Natural killer cell (primary cell): Measurements from ENCODE around the gene SYT10. TPM values are rescaled to one million over a fixed set of nuclear protein-coding genes. Genes with fewer than 3 reads are reported as not detected.
"Not testable (repeated sequence)": the region's sequence is repeated elsewhere in the genome, so short reads cannot be mapped to it uniquely, and the experiment has no call there.

Source experiments
- ATAC-seq, 3 donors: fragments of 150-1000 bp in 2 of 3; fragments of 200-7000 bp in 1 of 3; cut with Tn5 transposase; 1 replicate in 1 of 3; 2 replicates in 2 of 3; pipeline ENCODE4 v1.10.0; 2021; ENCODE audit warnings: mild to moderate bottlenecking in 2 of 3, moderate library complexity in 2 of 3
- DNase-seq, 2 donors: peaks; one replicate each; pipeline versions ENCODE4 v3.0.0 to v3.0.0-alpha.2; 2013 to 2021; ENCODE audit warnings: mixed read lengths in 1 of 2
- H3K27ac ChIP-seq: one replicate; pipeline ENCODE4 v1.5.1; 2013; ENCODE audit warnings: mild to moderate bottlenecking, low read length
- H3K27me3 ChIP-seq: one replicate; pipeline ENCODE4 v1.6.1; 2013; ENCODE audit warnings: low read length; ENCODE audit not compliant: control insufficient read depth, insufficient read depth
- H3K36me3 ChIP-seq: one replicate; pipeline ENCODE4 v1.6.1; 2013; ENCODE audit warnings: low read length; ENCODE audit not compliant: control insufficient read depth, insufficient read depth
- H3K4me1 ChIP-seq: one replicate; pipeline ENCODE4 v1.6.1; 2013; ENCODE audit warnings: low read length; ENCODE audit not compliant: control insufficient read depth, insufficient read depth
- H3K4me3 ChIP-seq: one replicate; pipeline ENCODE4 v1.5.1; 2013; ENCODE audit warnings: low read length
- H3K9me3 ChIP-seq: one replicate; pipeline ENCODE4 v1.6.1; 2013; ENCODE audit warnings: low read length; ENCODE audit not compliant: control insufficient read depth, insufficient read depth
- H3K27ac Mint-ChIP-seq, 2 donors: one replicate each; pipeline ENCODE4 v1.8.0; 2022; ENCODE audit warnings: mild to moderate bottlenecking in 2 of 2, mixed read lengths in 2 of 2, moderate library complexity in 1 of 2
- H3K27me3 Mint-ChIP-seq, 2 donors: one replicate each; pipeline ENCODE4 v1.8.0; 2022; ENCODE audit warnings: low read depth in 2 of 2, mixed read lengths in 2 of 2
- H3K36me3 Mint-ChIP-seq: one replicate; pipeline ENCODE4 v1.8.0; 2022; ENCODE audit warnings: mixed read lengths
- H3K4me1 Mint-ChIP-seq, 2 donors: one replicate each; pipeline ENCODE4 v1.8.0; 2022; ENCODE audit warnings: mixed read lengths in 2 of 2
- H3K4me3 Mint-ChIP-seq: one replicate; pipeline ENCODE4 v1.8.0; 2022; ENCODE audit warnings: mild to moderate bottlenecking, moderate library complexity, mixed read lengths
- H3K9me3 Mint-ChIP-seq, 2 donors: one replicate each; pipeline ENCODE4 v1.8.0; 2022; ENCODE audit warnings: mixed read lengths in 2 of 2
- CTCF ChIP-seq: fragments of 200-600 bp; IDR thresholded peaks from one replicate; pipeline ENCODE4 v1.8.0; 2022; ENCODE audit warnings: antibody characterized with exemption
- WGBS: methylation state at CpG from one replicate; pipeline ENCODE4 v1.1.7; 2013; ENCODE audit warnings: missing lambda C conversion rate; ENCODE audit not compliant: insufficient coverage; 5-methylcytosine and 5-hydroxymethylcytosine counted together
- intact Hi-C: fragments of 100-400 bp; cut with micrococcal nuclease; formaldehyde crosslinking; loops from one replicate; pipeline ENCODE4 v1.14.2; 2022
- total RNA-seq, 4 donors: library from RNA; stranded (reverse); fragments of 120-200 nt in 1 of 4; gene quantifications; one replicate each; pipeline versions ENCODE4 v1.2.3 to v1.2.4, GENCODE V29; 2013 to 2022

SYT10 gene
- total RNA-seq, 3 donors from 2014 or later (not counting 1 experiment from before 2014, with no cell fraction given), result not detected

- Mint-ChIP-seq H3K4me3 (no peak overlapping the region), H3K36me3 (no peaks in the 10 kb centered on the region), H3K9me3 (peaks cover 7 to 13% of the 10 kb centered on the region in 2 donors), H3K27me3 (no peaks in the 10 kb centered on the region), H3K27ac (no peak overlapping the region), H3K4me1 (no peaks in the 10 kb centered on the region)
- no peaks in the 10 kb centered on the region for H3K36me3 ChIP-seq
- H3K9me3 ChIP-seq, result no peaks in the 10 kb centered on the region
- H3K4me1 ChIP-seq, result no peaks in the 10 kb centered on the region
- TF ChIP-seq CTCF, result no peak
- H3K4me3 ChIP-seq, result no peak overlapping the region
- DNase-seq, result no peak
- no peaks in the 10 kb centered on the region for H3K27me3 ChIP-seq
- ATAC-seq, result no peak
- H3K27ac ChIP-seq, result no peak overlapping the region
- intact Hi-C loops, result no loop called here
These were observed 89.8 kb downstream of the SYT10 start for GRCh38 chr12:33349791-33350190.

GRCh38 chr12:33331961-33332398, 107.6 kb downstream of the SYT10 start:
- H3K4me3 ChIP-seq, H3K27ac Mint-ChIP-seq, H3K4me1 ChIP-seq, H3K27me3 ChIP-seq, H3K36me3 Mint-ChIP-seq, H3K27ac ChIP-seq, H3K4me3 Mint-ChIP-seq, H3K4me1 Mint-ChIP-seq, H3K9me3 ChIP-seq, H3K27me3 Mint-ChIP-seq, ATAC-seq, intact Hi-C loops, H3K36me3 ChIP-seq, DNase-seq: not testable (repeated sequence)
- whole genome bisulfite sequencing, result 84% methylated on average over 15 of the region's 15 CpGs
- peaks cover 6 to 11% of the 10 kb centered on the region in 2 donors for H3K9me3 Mint-ChIP-seq

GRCh38 chr12:33330940-33331339, 108.7 kb downstream of the SYT10 start:
- intact Hi-C loops, result no loop called here
- no peak overlapping the region for H3K27ac Mint-ChIP-seq
- no peaks in the 10 kb centered on the region for H3K36me3 Mint-ChIP-seq
- no peak for TF ChIP-seq CTCF
- no peaks in the 10 kb centered on the region for H3K27me3 Mint-ChIP-seq
- Histone ChIP-seq H3K9me3 (no peaks in the 10 kb centered on the region), H3K27ac (no peak overlapping the region), H3K27me3 (no peaks in the 10 kb centered on the region), H3K36me3 (no peaks in the 10 kb centered on the region), H3K4me3 (no peak overlapping the region), H3K4me1 (no peaks in the 10 kb centered on the region)
- H3K4me3 Mint-ChIP-seq, result no peak overlapping the region
- ATAC-seq (no peak), DNase-seq (no peak)
- WGBS, result 67% methylated on average over 1 of the region's 2 CpGs
- peaks cover 8 to 11% of the 10 kb centered on the region in 2 donors for H3K9me3 Mint-ChIP-seq
- H3K4me1 Mint-ChIP-seq, result no peaks in the 10 kb centered on the region
